ENCODE data around the gene HCAR3. TPM values are rescaled to one million over a fixed set of nuclear protein-coding genes. Genes with fewer than 3 reads are reported as not detected.

Gene HCAR3
- total and polyA plus RNA-seq, 2 of the 13 experiments (the other 11 are each of a cell fraction or from before 2014, with no cell fraction given): 0.11 to 12.8 TPM

DNA sequence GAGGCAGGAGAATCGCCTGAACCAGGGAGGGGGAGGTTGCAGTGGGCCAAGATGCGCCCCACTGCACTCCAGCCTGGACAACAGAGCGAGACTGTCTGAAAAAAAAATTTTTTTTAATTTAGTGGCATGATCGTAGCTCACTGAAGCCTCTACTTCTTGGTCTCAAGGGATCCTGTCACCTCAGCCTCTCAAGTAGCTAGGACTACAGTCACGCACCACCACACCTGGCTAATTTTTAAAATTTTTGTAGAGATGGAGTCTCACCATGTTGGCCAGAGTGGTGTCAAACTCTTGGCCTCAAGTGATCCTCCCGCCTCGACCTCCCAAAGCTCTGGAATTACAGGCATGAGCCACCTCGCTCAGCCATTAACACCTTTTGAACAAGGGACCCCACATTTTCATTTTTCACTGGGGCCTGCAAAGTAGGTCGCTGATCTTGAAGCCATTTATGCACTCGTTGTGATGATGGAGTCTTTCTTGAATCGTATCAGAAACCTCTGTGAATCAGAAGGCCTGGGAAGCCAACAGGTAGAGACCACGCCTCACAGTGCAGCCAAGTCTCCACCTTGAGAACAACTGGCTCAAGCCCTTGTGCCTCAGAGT lies 8.1 kb upstream of the HCAR3 start:
- CTCF ChIA-PET (ENCODE audit: low intra/inter-chr PET ratio, low total read pairs): no interaction called here
- H2AFZ ChIP-seq (ENCODE audit: low read length): no peak overlapping the region
- no peaks in the 10 kb centered on the region for H3K79me2 ChIP-seq (ENCODE audit: insufficient read depth, low read length)

More for the DNA sequence above, 8.1 kb upstream of the HCAR3 start:
- no peak overlapping the region for H3K9ac ChIP-seq (ENCODE audit: insufficient read depth, low read depth, low read length)
- no TSS peak for BruUV-seq (replicated peaks)
- WGBS (ENCODE audit: low lambda C conversion rate): 94% methylated on average over 12 of the region's 12 CpGs
- H3K27me3 ChIP-seq (ENCODE audit: control insufficient read depth in 1 of 2, insufficient read depth in 2 of 2, low read length in 2 of 2): no peaks in the 10 kb centered on the region
- no peaks in the 10 kb centered on the region for H3K36me3 ChIP-seq (replicated peaks in 1 of 2; ENCODE audit: control insufficient read depth in 1 of 2, insufficient read depth in 2 of 2, low read length in 2 of 2)
- peaks cover 85% of the 10 kb centered on the region for H3K4me1 ChIP-seq (ENCODE audit: insufficient read depth, low read length)
- POLR2A ChIA-PET: no interaction called here
- no peak overlapping the region for H3K27ac ChIP-seq (ENCODE audit: extremely low read length, insufficient read depth, low read length)
- intact Hi-C loops (cut with micrococcal nuclease; ENCODE audit: unreplicated experiment) (loop anchor here (10.0 kb wide), 1 partner anchor 50 kb away; no protein-coding TSS in a partner anchor), in situ Hi-C loops (cut with HindIII; ENCODE audit: extremely low pct_ligation_motif_present, low pct_unique_long_range_greater_than_20kb) (no loop called here)
- H3K4me3 ChIP-seq (replicated peaks in 1 of 3; ENCODE audit: insufficient read depth in 1 of 3, low read depth in 2 of 3, low read length in 3 of 3): no peak overlapping the region
- ATAC-seq: no peak
- no peak for FAIRE-seq
- no peaks in the 10 kb centered on the region for H3K9me3 ChIP-seq (ENCODE audit: low read length)
- TF ChIP-seq ZNF878 (CRISPR knock-in tag; IDR thresholded peaks at IDR 0.05) (no peak), EP300 (IDR thresholded peaks at IDR 0.05; ENCODE audit: low read depth in 2 of 2, low read length in 2 of 2) (no peak), EP300 (CRISPR knock-in tag; IDR thresholded peaks at IDR 0.05; ENCODE audit: borderline replicate concordance) (no peak), ZSCAN30 (CRISPR knock-in tag; IDR thresholded peaks at IDR 0.05) (no peak), DMAP1 (CRISPR knock-in tag; IDR thresholded peaks at IDR 0.05) (no peak), JUND (CRISPR knock-in tag; IDR thresholded peaks at IDR 0.05) (no peak), NONO (IDR thresholded peaks at IDR 0.05) (no peak), NONO (CRISPR knock-in tag; conservative IDR thresholded peaks at IDR 0.05) (no peak), ZNF460 (CRISPR knock-in tag; IDR thresholded peaks at IDR 0.05; ENCODE audit: borderline replicate concordance) (no peak), MBD4 (IDR thresholded peaks at IDR 0.05; ENCODE audit: borderline replicate concordance, low read length) (no peak), ZNF552 (CRISPR knock-in tag; IDR thresholded peaks at IDR 0.05; ENCODE audit: borderline replicate concordance) (no peak), RFX3 (CRISPR knock-in tag; IDR thresholded peaks at IDR 0.05) (no peak)
- TF ChIP-seq, protein P1, sequence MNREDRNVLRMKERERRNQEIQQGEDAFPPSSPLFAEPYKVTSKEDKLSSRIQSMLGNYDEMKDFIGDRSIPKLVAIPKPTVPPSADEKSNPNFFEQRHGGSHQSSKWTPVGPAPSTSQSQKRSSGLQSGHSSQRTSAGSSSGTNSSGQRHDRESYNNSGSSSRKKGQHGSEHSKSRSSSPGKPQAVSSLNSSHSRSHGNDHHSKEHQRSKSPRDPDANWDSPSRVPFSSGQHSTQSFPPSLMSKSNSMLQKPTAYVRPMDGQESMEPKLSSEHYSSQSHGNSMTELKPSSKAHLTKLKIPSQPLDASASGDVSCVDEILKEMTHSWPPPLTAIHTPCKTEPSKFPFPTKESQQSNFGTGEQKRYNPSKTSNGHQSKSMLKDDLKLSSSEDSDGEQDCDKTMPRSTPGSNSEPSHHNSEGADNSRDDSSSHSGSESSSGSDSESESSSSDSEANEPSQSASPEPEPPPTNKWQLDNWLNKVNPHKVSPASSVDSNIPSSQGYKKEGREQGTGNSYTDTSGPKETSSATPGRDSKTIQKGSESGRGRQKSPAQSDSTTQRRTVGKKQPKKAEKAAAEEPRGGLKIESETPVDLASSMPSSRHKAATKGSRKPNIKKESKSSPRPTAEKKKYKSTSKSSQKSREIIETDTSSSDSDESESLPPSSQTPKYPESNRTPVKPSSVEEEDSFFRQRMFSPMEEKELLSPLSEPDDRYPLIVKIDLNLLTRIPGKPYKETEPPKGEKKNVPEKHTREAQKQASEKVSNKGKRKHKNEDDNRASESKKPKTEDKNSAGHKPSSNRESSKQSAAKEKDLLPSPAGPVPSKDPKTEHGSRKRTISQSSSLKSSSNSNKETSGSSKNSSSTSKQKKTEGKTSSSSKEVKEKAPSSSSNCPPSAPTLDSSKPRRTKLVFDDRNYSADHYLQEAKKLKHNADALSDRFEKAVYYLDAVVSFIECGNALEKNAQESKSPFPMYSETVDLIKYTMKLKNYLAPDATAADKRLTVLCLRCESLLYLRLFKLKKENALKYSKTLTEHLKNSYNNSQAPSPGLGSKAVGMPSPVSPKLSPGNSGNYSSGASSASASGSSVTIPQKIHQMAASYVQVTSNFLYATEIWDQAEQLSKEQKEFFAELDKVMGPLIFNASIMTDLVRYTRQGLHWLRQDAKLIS (CRISPR knock-in tag; IDR thresholded peaks at IDR 0.05): no peak
- TF ChIP-seq, protein P2, sequence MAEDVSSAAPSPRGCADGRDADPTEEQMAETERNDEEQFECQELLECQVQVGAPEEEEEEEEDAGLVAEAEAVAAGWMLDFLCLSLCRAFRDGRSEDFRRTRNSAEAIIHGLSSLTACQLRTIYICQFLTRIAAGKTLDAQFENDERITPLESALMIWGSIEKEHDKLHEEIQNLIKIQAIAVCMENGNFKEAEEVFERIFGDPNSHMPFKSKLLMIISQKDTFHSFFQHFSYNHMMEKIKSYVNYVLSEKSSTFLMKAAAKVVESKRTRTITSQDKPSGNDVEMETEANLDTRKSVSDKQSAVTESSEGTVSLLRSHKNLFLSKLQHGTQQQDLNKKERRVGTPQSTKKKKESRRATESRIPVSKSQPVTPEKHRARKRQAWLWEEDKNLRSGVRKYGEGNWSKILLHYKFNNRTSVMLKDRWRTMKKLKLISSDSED (CRISPR knock-in tag; IDR thresholded peaks at IDR 0.05): no peak
- TF ChIP-seq, protein P3, sequence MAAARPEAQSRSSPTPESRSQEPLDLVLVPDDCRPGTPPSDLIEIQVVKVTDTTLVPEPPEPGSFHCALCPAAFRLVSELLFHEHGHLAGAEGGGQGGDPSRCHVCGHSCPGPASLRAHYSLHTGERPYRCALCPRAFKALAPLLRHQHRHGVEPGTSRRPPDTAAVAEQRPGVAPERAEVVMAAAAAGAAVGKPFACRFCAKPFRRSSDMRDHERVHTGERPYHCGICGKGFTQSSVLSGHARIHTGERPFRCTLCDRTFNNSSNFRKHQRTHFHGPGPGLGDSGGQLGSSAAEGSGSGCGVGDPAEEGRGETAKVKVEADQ (CRISPR knock-in tag; IDR thresholded peaks at IDR 0.05; ENCODE audit: borderline replicate concordance): no peak
- no peaks in the 10 kb centered on the region for H4K20me1 ChIP-seq (ENCODE audit: insufficient read depth, low read length)
- H3K4me2 ChIP-seq (ENCODE audit: low read depth, low read length): no peak overlapping the region
- DNase-seq (ENCODE audit: low spot score): no peak
